H1 (cell line): ENCODE results near the gene FGGY. TPM values are rescaled to one million over a fixed set of nuclear protein-coding genes. Genes with fewer than 3 reads are reported as not detected.

Source experiments
- CTCF ChIA-PET: fragments of 300-600 bp; sonication (Branson Sonifier 250); formaldehyde crosslinking; loops from one replicate; lab custom pipeline; 2021; ENCODE audit not compliant: partially characterized antibody; lab: Charles Lee
- POLR2A ChIA-PET: fragments of 300-600 bp; sonication (Branson Sonifier 250); formaldehyde crosslinking; loops from one replicate; lab custom pipeline; 2021; ENCODE audit warnings: inconsistent platforms; ENCODE audit not compliant: partially characterized antibody; lab: Charles Lee
- DNase-seq, 2 experiments: peaks; one replicate each; pipeline versions ENCODE4 v3.0.0 to v3.0.0-alpha.2; 2010 to 2022; ENCODE audit warnings: low spot score in 2 of 2, low read depth in 1 of 2, mixed read lengths in 1 of 2
- FAIRE-seq: peaks from 2 replicates; lab custom pipeline; 2011; peaks lifted over from hg19 to GRCh38; lab: Jason Lieb, UNC
- H2AFZ ChIP-seq: 2 replicates; pipeline ENCODE4 v1.8.1; 2012; ENCODE audit warnings: low read length, inconsistent platforms
- H2AK5ac ChIP-seq: 2 replicates; pipeline ENCODE4 v1.6.1; 2013; ENCODE audit warnings: low read depth, low read length
- H2BK120ac ChIP-seq: replicated peaks from 2 replicates; pipeline ENCODE3; 2013; ENCODE audit warnings: low read depth, low read length, inconsistent platforms
- H2BK12ac ChIP-seq: 2 replicates; pipeline ENCODE4 v1.6.1; 2013; ENCODE audit warnings: low read depth, low read length
- H2BK15ac ChIP-seq: 2 replicates; pipeline ENCODE4 v1.6.1; 2013; ENCODE audit warnings: low read length
- H2BK20ac ChIP-seq: 2 replicates; pipeline ENCODE4 v1.6.1; 2013; ENCODE audit warnings: low read length
- H2BK5ac ChIP-seq: 2 replicates; pipeline ENCODE4 v1.6.1; 2013; ENCODE audit warnings: low read depth, low read length
- H3K14ac ChIP-seq: 2 replicates; pipeline ENCODE4 v1.6.1; 2013; ENCODE audit warnings: inconsistent platforms; ENCODE audit not compliant: insufficient read length
- H3K18ac ChIP-seq: 2 replicates; pipeline ENCODE4 v1.6.1; 2013; ENCODE audit warnings: low read length; ENCODE audit errors: extremely low read depth
- H3K23ac ChIP-seq: 2 replicates; pipeline ENCODE4 v1.6.1; 2013; ENCODE audit warnings: inconsistent platforms; ENCODE audit not compliant: insufficient read length
- H3K23me2 ChIP-seq: 2 replicates; pipeline ENCODE4 v1.6.1; 2013; ENCODE audit warnings: low read depth, low read length
- H3K27ac ChIP-seq: 2 replicates; pipeline ENCODE4 v1.6.1; 2011; ENCODE audit warnings: low read depth, low read length, inconsistent platforms
- H3K27me3 ChIP-seq, 4 experiments: replicated peaks in 1 of 4; 1 replicate in 1 of 4; 2 replicates in 3 of 4; pipeline versions ENCODE4 v1.6.1 to v1.8.1; 2011 to 2013; ENCODE audit warnings: low read length in 3 of 4, mild to moderate bottlenecking in 3 of 4, inconsistent platforms in 2 of 4, mixed read lengths in 2 of 4, moderate library complexity in 1 of 4; ENCODE audit not compliant: control insufficient read depth in 3 of 4, insufficient read depth in 3 of 4; ENCODE audit errors: extremely low read depth in 1 of 4
- H3K36me3 ChIP-seq, 4 experiments: 2 replicates each; pipeline versions ENCODE4 v1.6.1 to v1.8.1; 2011 to 2013; ENCODE audit warnings: mild to moderate bottlenecking in 4 of 4, low read length in 3 of 4, moderate library complexity in 2 of 4, control low read depth in 1 of 4, inconsistent platforms in 1 of 4; ENCODE audit not compliant: insufficient read depth in 4 of 4, control insufficient read depth in 2 of 4
- H3K4ac ChIP-seq: replicated peaks from 2 replicates; pipeline ENCODE3; 2013; ENCODE audit warnings: low read length, low read depth, mixed read lengths, inconsistent platforms; ENCODE audit not compliant: insufficient read length
- H3K4me1 ChIP-seq, 4 experiments: replicated peaks in 1 of 4; 1 replicate in 1 of 4; 2 replicates in 3 of 4; pipeline versions ENCODE4 v1.6.1 to v1.8.1; 2011 to 2013; ENCODE audit warnings: low read length in 3 of 4, inconsistent platforms in 2 of 4, mixed read lengths in 1 of 4; ENCODE audit not compliant: insufficient read depth in 4 of 4, control insufficient read depth in 3 of 4
- H3K4me2 ChIP-seq, 2 experiments: 2 replicates each; pipeline versions ENCODE4 v1.6.1 to v1.8.1; 2011 to 2013; ENCODE audit warnings: low read depth in 2 of 2, low read length in 2 of 2, control low read depth in 1 of 2, inconsistent platforms in 1 of 2, mild to moderate bottlenecking in 1 of 2; ENCODE audit not compliant: insufficient read depth in 1 of 2
- H3K4me3 ChIP-seq, 4 experiments: fragments of 200-600, 300-600 bp in 1 of 4; sonication (generic), shearing (Covaris generic), sonication (Bioruptor Twin) in 1 of 4; 2 replicates each; pipeline versions ENCODE4 v1.5.1 to v1.8.1; 2011 to 2016; ENCODE audit warnings: low read length in 4 of 4, low read depth in 3 of 4, control low read depth in 2 of 4, inconsistent platforms in 2 of 4, mild to moderate bottlenecking in 2 of 4, mixed read lengths in 1 of 4, moderate library complexity in 1 of 4; ENCODE audit not compliant: insufficient read depth in 2 of 4; ENCODE audit errors: extremely low read depth in 1 of 4
- H3K56ac ChIP-seq: replicated peaks from 2 replicates; pipeline ENCODE3; 2013; ENCODE audit warnings: low read depth, mild to moderate bottlenecking, mixed read lengths, low read length, inconsistent platforms; ENCODE audit not compliant: insufficient read length
- H3K79me1 ChIP-seq: 2 replicates; pipeline ENCODE4 v1.6.1; 2013; ENCODE audit warnings: low read depth, low read length, control low read depth
- H3K79me2 ChIP-seq, 2 experiments: 2 replicates each; pipeline versions ENCODE4 v1.6.1 to v1.8.1; 2012 to 2013; ENCODE audit warnings: low read length in 2 of 2, mild to moderate bottlenecking in 2 of 2, inconsistent platforms in 1 of 2; ENCODE audit not compliant: insufficient read depth in 2 of 2, control insufficient read depth in 1 of 2
- H3K9ac ChIP-seq, 4 experiments: replicated peaks in 1 of 4; 1 replicate in 1 of 4; 2 replicates in 3 of 4; pipeline versions ENCODE4 v1.6.1 to v1.8.1; 2011 to 2013; ENCODE audit warnings: low read depth in 3 of 4, low read length in 3 of 4, control low read depth in 2 of 4, mild to moderate bottlenecking in 2 of 4, moderate library complexity in 2 of 4, inconsistent platforms in 1 of 4; ENCODE audit errors: extremely low read depth in 1 of 4
- H3K9me3 ChIP-seq, 2 experiments: 2 replicates each; pipeline versions ENCODE4 v1.6.1 to v1.8.1; 2012 to 2013; ENCODE audit warnings: mild to moderate bottlenecking in 2 of 2, moderate library complexity in 2 of 2, control low read depth in 1 of 2, inconsistent platforms in 1 of 2, low read depth in 1 of 2, low read length in 1 of 2, mixed read lengths in 1 of 2; ENCODE audit not compliant: insufficient read depth in 2 of 2
- H4K20me1 ChIP-seq, 2 experiments: replicated peaks in 1 of 2; 2 replicates each; pipeline versions ENCODE3 to v1.8.1; 2011 to 2013; ENCODE audit warnings: inconsistent platforms in 2 of 2, low read length in 2 of 2, mild to moderate bottlenecking in 1 of 2; ENCODE audit not compliant: insufficient read depth in 2 of 2, control insufficient read depth in 1 of 2
- H4K5ac ChIP-seq: 2 replicates; pipeline ENCODE4 v1.6.1; 2013; ENCODE audit warnings: low read length, low read depth, mixed read lengths, inconsistent platforms; ENCODE audit not compliant: insufficient read length
- H4K8ac ChIP-seq: 2 replicates; pipeline ENCODE4 v1.8.0; 2013; ENCODE audit warnings: mild to moderate bottlenecking, moderate library complexity, low read length, inconsistent platforms; ENCODE audit not compliant: insufficient read depth; ENCODE audit errors: extremely low read depth
- H4K91ac ChIP-seq: replicated peaks from 2 replicates; pipeline ENCODE3; 2013; ENCODE audit warnings: low read length, mixed read lengths, inconsistent platforms; ENCODE audit not compliant: insufficient read length
- BCL11A ChIP-seq, 2 experiments: IDR thresholded peaks; one replicate each; pipeline ENCODE4 v1.6.1; 2011; ENCODE audit warnings: low read depth in 2 of 2, low read length in 2 of 2, mild to moderate bottlenecking in 2 of 2
- BRCA1 ChIP-seq: IDR thresholded peaks from 2 replicates; pipeline ENCODE4 v1.6.1; 2012; ENCODE audit warnings: low read depth, low read length, improper control_type of control experiment
- CHD2 ChIP-seq: IDR thresholded peaks from 2 replicates; pipeline ENCODE4 v1.6.1; 2012; ENCODE audit warnings: low read length, improper control_type of control experiment
- EP300 ChIP-seq, 2 experiments: IDR thresholded peaks; 1 replicate in 1 of 2; 2 replicates in 1 of 2; pipeline ENCODE4 v1.6.1; 2011 to 2012; ENCODE audit warnings: low read depth in 2 of 2, low read length in 2 of 2, mild to moderate bottlenecking in 2 of 2, borderline replicate concordance in 1 of 2, inconsistent platforms in 1 of 2, moderate library complexity in 1 of 2
- SIRT6 ChIP-seq: IDR thresholded peaks from one replicate; pipeline ENCODE4 v1.7.1; 2012; ENCODE audit warnings: low read length, inconsistent platforms
- TAF1 ChIP-seq: IDR thresholded peaks from 2 replicates; pipeline ENCODE4 v1.6.1; 2011; ENCODE audit warnings: mild to moderate bottlenecking, low read depth, low read length
- TCF12 ChIP-seq: IDR thresholded peaks from 2 replicates; pipeline ENCODE4 v1.6.1; 2011; ENCODE audit warnings: low read depth, mild to moderate bottlenecking, low read length
- whole genome bisulfite sequencing, 2 experiments: shearing (Covaris generic) in 1 of 2; methylation state at CpG; one replicate each; pipeline versions ENCODE4 v1.1.6 to v1.1.7; 2013 to 2015; ENCODE audit warnings: low lambda C conversion rate in 2 of 2, mixed read lengths in 2 of 2, inconsistent platforms in 1 of 2, low coverage in 1 of 2, missing lambda C conversion rate in 1 of 2; ENCODE audit not compliant: insufficient replicate concordance in 2 of 2, insufficient coverage in 1 of 2, insufficient read length in 1 of 2; ENCODE audit errors: extremely low coverage in 1 of 2, missing lambda C conversion rate in 1 of 2; 5-methylcytosine and 5-hydroxymethylcytosine counted together
- polyA plus RNA-seq, 7 experiments: library from polyadenylated mRNA; depleted of rRNA in 3 of 7; stranded (reverse) in 5 of 7; unstranded in 2 of 7; fragments of >200 nt in 5 of 7; fragments of 200-250 nt in 2 of 7; gene quantifications; 1 replicate in 5 of 7; 2 replicates in 1 of 7; 4 replicates in 1 of 7; pipeline versions ENCODE4 v1.2.1 to v1.2.3, GENCODE V29; 2011 to 2013; ENCODE audit warnings: missing spikeins in 2 of 7, mixed read lengths in 2 of 7
- total RNA-seq: library from RNA; stranded (reverse); fragmentation: NEBNext Ultra II Directional; extraction: Animal tissue kit (Norgen Biotek cat#: 25700); gene quantifications from 2 replicates; pipeline ENCODE4 v1.2.1, GENCODE V29; 2021

FGGY gene
- total and polyA plus RNA-seq, 2 of the 8 experiments (the other 6 are each of a cell fraction or from before 2014, with no cell fraction given) = 10.3 to 12.5 TPM

DNA sequence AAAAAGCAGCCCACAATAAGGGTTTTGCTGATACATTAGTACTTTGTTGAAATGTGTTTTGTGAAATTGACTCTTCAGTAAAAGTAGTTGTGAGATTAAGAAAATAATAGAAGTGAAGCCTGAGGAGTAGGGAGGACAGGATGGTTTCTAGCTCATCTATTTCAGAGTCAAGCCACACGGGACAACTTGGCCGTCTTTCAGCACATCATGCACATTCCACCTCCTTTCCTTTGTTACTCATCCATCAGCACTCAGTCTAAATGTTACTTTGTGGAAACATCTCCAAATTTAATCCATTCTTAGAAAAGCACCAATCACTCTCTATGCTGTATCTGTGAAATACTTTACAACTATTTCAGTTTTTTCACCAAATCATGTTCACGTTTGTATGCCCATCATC lies 223.3 kb downstream of the FGGY start:
- no peaks in the 10 kb centered on the region for H4K20me1 ChIP-seq
- H2AFZ ChIP-seq = no peak overlapping the region
- no peak overlapping the region for H4K8ac ChIP-seq
- H3K36me3 ChIP-seq = no peaks in the 10 kb centered on the region
- no peaks in the 10 kb centered on the region for H3K79me2 ChIP-seq
- no peak overlapping the region for H2BK12ac ChIP-seq
- no peak overlapping the region for H3K23ac ChIP-seq
- no peak overlapping the region for H2BK20ac ChIP-seq
- DNase-seq = no peak
- H3K9me3 ChIP-seq = no peaks in the 10 kb centered on the region
- no peak overlapping the region for H3K4ac ChIP-seq
- no peaks in the 10 kb centered on the region for H3K27me3 ChIP-seq
- H2BK120ac ChIP-seq = no peak overlapping the region
- no peak overlapping the region for H2AK5ac ChIP-seq
- H3K23me2 ChIP-seq = no peaks in the 10 kb centered on the region
- no peak overlapping the region for H4K91ac ChIP-seq
- H3K4me3 ChIP-seq = no peak overlapping the region
- no peak overlapping the region for H2BK5ac ChIP-seq
- H3K4me1 ChIP-seq = no peaks in the 10 kb centered on the region
- POLR2A ChIA-PET = interaction anchor here (0.8 kb wide), 1 partner anchor 204 kb away, joined by 3 read pairs; no protein-coding TSS in a partner anchor
- H3K79me1 ChIP-seq = no peaks in the 10 kb centered on the region
- no peak overlapping the region for H3K56ac ChIP-seq
- no peak for FAIRE-seq
- H3K27ac ChIP-seq = no peak overlapping the region
- H2BK15ac ChIP-seq = no peak overlapping the region
- CTCF ChIA-PET = interaction anchor here (0.7 to 1.2 kb wide), 2 partner anchors 10 to 82 kb away, joined by 3 read pairs; no protein-coding TSS in a partner anchor
- 90% methylated on average over 3 of the region's 3 CpGs; no CpG with 5 or more reads in 1 of the 2 experiments for WGBS, 2 experiments
- no peak overlapping the region for H3K14ac ChIP-seq
- H3K9ac ChIP-seq = no peak overlapping the region
- H4K5ac ChIP-seq = no peak overlapping the region
- no peak overlapping the region for H3K18ac ChIP-seq
- no peak overlapping the region for H3K4me2 ChIP-seq
- TF ChIP-seq BRCA1 (no peak), CHD2 (no peak), EP300 (IDR thresholded peaks at IDR 0.05; ENCODE audit: borderline replicate concordance in 1 of 2, low read depth in 2 of 2, low read length in 2 of 2) (no peak), TCF12 (no peak), BCL11A (IDR thresholded peaks at IDR 0.05; ENCODE audit: low read depth in 2 of 2, low read length in 2 of 2) (no peak), SIRT6 (no peak), TAF1 (no peak)
